ENCODE measurements around the gene GMIP. TPM values are rescaled to one million over a fixed set of nuclear protein-coding genes. Genes with fewer than 3 reads are reported as not detected.
"Not testable (repeated sequence)": the region's sequence is repeated elsewhere in the genome, so short reads cannot be mapped to it uniquely, and the experiment has no call there.

GMIP gene, protein sequence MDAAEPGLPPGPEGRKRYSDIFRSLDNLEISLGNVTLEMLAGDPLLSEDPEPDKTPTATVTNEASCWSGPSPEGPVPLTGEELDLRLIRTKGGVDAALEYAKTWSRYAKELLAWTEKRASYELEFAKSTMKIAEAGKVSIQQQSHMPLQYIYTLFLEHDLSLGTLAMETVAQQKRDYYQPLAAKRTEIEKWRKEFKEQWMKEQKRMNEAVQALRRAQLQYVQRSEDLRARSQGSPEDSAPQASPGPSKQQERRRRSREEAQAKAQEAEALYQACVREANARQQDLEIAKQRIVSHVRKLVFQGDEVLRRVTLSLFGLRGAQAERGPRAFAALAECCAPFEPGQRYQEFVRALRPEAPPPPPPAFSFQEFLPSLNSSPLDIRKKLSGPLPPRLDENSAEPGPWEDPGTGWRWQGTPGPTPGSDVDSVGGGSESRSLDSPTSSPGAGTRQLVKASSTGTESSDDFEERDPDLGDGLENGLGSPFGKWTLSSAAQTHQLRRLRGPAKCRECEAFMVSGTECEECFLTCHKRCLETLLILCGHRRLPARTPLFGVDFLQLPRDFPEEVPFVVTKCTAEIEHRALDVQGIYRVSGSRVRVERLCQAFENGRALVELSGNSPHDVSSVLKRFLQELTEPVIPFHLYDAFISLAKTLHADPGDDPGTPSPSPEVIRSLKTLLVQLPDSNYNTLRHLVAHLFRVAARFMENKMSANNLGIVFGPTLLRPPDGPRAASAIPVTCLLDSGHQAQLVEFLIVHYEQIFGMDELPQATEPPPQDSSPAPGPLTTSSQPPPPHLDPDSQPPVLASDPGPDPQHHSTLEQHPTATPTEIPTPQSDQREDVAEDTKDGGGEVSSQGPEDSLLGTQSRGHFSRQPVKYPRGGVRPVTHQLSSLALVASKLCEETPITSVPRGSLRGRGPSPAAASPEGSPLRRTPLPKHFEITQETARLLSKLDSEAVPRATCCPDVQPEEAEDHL
- total RNA-seq (2014; rRNA removed; shearing (Covaris generic)), result 4.0 and 4.4 TPM in 2 replicates

GRCh38 chr19:19643158-19644053, at the start of gene GMIP:
TSS of gene GMIP (minus strand) at chr19:19643657. CDS start at chr19:19643529, 128 bp downstream.
- DNase-seq (ENCODE audit: low spot score), result peak; percentile 30

- DNase-seq (ENCODE audit: low spot score), result no peak
Measured at GRCh38 chr19:19691683-19692082, 48.2 kb upstream of the GMIP start.

DNA sequence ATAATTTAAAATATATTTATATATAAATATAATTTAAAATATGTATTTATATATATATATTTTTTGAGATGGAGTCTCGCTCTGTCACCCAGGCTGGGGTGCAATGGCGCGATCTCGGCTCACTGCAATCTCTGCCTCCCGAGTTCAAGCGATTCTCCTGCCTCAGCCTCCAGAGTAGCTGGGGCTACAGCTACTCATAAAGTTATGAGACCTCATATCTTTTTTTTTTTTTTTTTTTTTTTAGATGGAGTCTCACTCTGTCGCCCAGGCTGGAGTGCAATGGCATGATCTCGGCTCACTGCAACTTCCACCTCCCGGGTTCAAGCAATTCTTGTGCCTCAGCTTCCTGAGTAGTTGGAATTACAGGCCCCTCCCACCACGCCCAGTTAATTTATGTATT, 45.6 kb upstream of the GMIP start:
- not testable (repeated sequence) for DNase-seq (ENCODE audit: low spot score)

- DNase-seq (ENCODE audit: low spot score), result no peak
Measured at GRCh38 chr19:19687090-19687489, 43.6 kb upstream of the GMIP start.

GRCh38 chr19:19686580-19686979, 43.1 kb upstream of the GMIP start:
- DNase-seq (ENCODE audit: low spot score), result no peak

GRCh38 chr19:19686119-19686518, 42.7 kb upstream of the GMIP start:
- not testable (repeated sequence) for DNase-seq (ENCODE audit: low spot score)

DNA sequence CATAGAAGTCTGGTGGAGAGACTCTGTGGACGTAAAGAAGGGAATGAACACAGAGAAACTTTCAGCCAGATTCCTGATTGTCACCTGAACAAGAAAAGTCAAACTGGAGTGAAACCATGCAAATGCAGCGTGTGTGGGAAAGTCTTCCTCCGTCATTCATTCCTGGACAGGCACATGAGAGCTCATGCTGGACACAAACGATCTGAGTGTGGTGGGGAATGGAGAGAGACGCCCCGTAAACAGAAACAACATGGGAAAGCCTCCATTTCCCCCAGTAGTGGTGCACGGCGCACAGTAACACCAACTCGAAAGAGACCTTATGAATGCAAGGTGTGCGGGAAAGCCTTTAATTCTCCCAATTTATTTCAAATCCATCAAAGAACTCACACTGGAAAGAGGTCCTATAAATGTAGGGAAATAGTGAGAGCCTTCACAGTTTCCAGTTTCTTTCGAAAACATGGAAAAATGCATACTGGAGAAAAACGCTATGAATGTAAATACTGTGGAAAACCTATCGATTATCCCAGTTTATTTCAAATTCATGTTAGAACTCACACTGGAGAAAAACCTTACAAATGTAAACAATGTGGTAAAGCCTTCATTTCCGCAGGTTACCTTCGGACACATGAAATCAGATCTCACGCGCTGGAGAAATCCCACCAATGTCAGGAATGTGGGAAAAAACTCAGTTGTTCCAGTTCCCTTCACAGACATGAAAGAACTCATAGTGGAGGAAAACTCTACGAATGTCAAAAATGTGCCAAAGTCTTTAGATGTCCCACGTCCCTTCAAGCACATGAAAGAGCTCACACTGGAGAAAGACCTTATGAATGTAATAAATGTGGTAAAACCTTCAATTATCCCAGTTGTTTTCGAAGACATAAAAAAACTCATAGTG, 36.0 kb upstream of the GMIP start:
- no peak for DNase-seq (ENCODE audit: low spot score)

DNA sequence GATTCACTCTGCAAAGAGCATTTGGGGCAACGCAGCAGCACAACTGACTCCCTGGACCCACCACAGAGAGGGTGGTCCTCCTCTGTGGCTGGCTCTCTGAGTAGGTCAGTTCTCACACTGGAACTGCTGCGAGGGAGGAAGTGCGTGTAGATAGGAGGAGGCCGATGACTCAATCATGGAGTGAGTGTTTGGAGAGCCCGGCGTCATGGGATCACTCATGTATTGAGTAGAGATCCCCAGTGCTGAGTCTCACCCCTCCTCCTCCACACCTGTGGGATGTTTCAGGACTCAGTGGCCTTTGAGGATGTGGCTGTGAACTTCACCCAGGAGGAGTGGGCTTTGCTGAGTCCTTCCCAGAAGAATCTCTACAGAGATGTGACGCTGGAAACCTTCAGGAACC, 34.1 kb upstream of the GMIP start:
- no peak for DNase-seq (ENCODE audit: low spot score)

GRCh38 chr19:19674315-19674714, 30.9 kb upstream of the GMIP start:
- DNase-seq (ENCODE audit: low spot score), result no peak

- DNase-seq (ENCODE audit: low spot score), result no peak
Measured at GRCh38 chr19:19672816-19673215, 29.4 kb upstream of the GMIP start.

DNA sequence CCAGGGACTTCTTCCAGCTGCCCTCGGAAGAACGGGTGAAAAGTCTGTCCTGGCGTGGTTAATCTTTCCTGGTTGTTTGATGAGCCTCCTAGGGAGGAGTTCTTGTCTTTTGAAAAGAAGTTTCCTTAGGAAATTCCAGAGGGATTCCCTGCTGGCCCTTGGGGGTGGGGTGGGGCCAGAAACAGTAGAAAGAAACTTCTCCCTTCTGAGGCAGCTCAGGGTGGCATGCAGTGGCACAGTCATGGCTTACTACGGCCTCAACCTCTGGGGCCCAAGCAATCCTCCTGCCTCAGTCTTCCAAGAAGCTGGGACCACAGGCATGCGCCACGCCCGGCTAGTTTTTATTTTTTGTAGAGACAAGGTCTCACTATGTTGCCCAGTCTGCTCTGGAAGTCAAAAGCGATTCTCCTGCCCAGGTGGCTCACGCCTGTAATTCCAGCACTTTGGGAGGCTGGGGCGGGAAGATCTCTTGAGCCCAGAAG, 26.7 kb upstream of the GMIP start:
- no peak for DNase-seq (ENCODE audit: low spot score)

- DNase-seq (ENCODE audit: low spot score), result peak; percentile 82
Measured at GRCh38 chr19:19668230-19669012, 25.0 kb upstream of the GMIP start, which contains the start of gene ZNF101. TSS of gene ZNF101 (plus strand) at chr19:19668839. CDS start at chr19:19668964, 125 bp downstream.

GRCh38 chr19:19665420-19665948, 22.0 kb upstream of the GMIP start:
- not testable (repeated sequence) for DNase-seq (ENCODE audit: low spot score)

- peak; percentile 97 for DNase-seq (ENCODE audit: low spot score)
Measured at GRCh38 chr19:19663256-19664120, 20.0 kb upstream of the GMIP start, which contains the start of gene ATP13A1. TSS of gene ATP13A1 (minus strand) at chr19:19663676. CDS start at chr19:19663666, 10 bp downstream.

- no peak for DNase-seq (ENCODE audit: low spot score)
Measured at GRCh38 chr19:19662871-19663255, 19.4 kb upstream of the GMIP start.

DNA sequence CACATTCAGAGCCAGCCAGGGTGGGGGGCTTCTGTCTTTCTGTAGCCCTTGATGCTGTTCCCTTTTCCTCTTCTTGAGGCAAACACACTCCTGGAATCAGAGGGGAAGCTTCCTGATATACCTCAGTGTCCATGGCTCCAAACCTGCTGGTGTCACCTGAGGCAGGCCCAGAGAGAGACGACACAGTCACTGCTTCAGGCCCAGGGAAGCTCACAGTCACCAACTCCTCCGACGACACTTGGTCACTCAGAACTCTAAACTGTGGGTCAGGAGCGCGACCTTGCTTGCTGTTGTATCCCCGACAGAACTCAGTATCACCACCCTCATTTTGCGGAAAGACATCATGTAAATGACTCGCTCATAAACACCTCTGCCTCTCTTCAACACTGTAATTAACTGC, 18.9 kb upstream of the GMIP start:
- DNase-seq (ENCODE audit: low spot score), result no peak

- DNase-seq (ENCODE audit: low spot score), result no peak
Measured at GRCh38 chr19:19661675-19662251, 18.3 kb upstream of the GMIP start.
